Osteocyte (in vitro differentiated cells): ENCODE data around the gene EPHB2. TPM values are rescaled to one million over a fixed set of nuclear protein-coding genes. Genes with fewer than 3 reads are reported as not detected.

Experiments
- DNase-seq: peaks from one replicate; pipeline ENCODE4 v3.0.0; 2021; ENCODE audit warnings: mixed read lengths; ENCODE audit not compliant: unreplicated experiment; ENCODE audit errors: extremely low spot score
- H3K27ac Mint-ChIP-seq: one replicate; pipeline ENCODE4 v1.8.0; 2021; ENCODE audit warnings: mild to moderate bottlenecking, mixed read lengths; ENCODE audit not compliant: unreplicated experiment
- H3K27me3 Mint-ChIP-seq: one replicate; pipeline ENCODE4 v1.8.0; 2021; ENCODE audit warnings: mixed read lengths; ENCODE audit not compliant: unreplicated experiment
- H3K36me3 Mint-ChIP-seq: one replicate; pipeline ENCODE4 v1.8.0; 2021; ENCODE audit warnings: mixed read lengths; ENCODE audit not compliant: unreplicated experiment
- H3K4me1 Mint-ChIP-seq: one replicate; pipeline ENCODE4 v1.8.0; 2021; ENCODE audit warnings: mixed read lengths; ENCODE audit not compliant: unreplicated experiment
- H3K4me3 Mint-ChIP-seq: one replicate; pipeline ENCODE4 v1.8.0; 2021; ENCODE audit warnings: mild to moderate bottlenecking, moderate library complexity, mixed read lengths; ENCODE audit not compliant: unreplicated experiment
- H3K9me3 Mint-ChIP-seq: one replicate; pipeline ENCODE4 v1.8.0; 2021; ENCODE audit warnings: mixed read lengths; ENCODE audit not compliant: unreplicated experiment
- microRNA-seq: library from miRNA; unstranded; fragments of <30 nt; microRNA quantifications from one replicate; pipeline ENCODE4 v1.1.0, GENCODE V29; 2020; ENCODE audit not compliant: unreplicated experiment
- total RNA-seq: library from RNA; stranded (reverse); gene quantifications from 2 replicates; pipeline ENCODE4 v1.2.1, GENCODE V29; 2021
- TF ChIP-seq, protein P1 (sequence below): fragments of 200-600 bp; sonication (generic); IDR thresholded peaks from 2 replicates; pipeline ENCODE4 v1.5.0; 2021; ENCODE audit warnings: antibody characterized with exemption, mild to moderate bottlenecking, moderate library complexity

The EPHB2 gene
- total RNA-seq, 1 donor from 2014 or later, result 32.5 TPM

GRCh38 chr1:22963044-22963677 is 252.5 kb downstream of the EPHB2 start:
- no peak for DNase-seq
- peaks cover 14% of the 10 kb centered on the region for H3K9me3 Mint-ChIP-seq
- no peak overlapping the region for H3K4me3 Mint-ChIP-seq
- peaks cover 19% of the 10 kb centered on the region for H3K27me3 Mint-ChIP-seq
- no peak overlapping the region for H3K27ac Mint-ChIP-seq
- TF ChIP-seq, protein P1, sequence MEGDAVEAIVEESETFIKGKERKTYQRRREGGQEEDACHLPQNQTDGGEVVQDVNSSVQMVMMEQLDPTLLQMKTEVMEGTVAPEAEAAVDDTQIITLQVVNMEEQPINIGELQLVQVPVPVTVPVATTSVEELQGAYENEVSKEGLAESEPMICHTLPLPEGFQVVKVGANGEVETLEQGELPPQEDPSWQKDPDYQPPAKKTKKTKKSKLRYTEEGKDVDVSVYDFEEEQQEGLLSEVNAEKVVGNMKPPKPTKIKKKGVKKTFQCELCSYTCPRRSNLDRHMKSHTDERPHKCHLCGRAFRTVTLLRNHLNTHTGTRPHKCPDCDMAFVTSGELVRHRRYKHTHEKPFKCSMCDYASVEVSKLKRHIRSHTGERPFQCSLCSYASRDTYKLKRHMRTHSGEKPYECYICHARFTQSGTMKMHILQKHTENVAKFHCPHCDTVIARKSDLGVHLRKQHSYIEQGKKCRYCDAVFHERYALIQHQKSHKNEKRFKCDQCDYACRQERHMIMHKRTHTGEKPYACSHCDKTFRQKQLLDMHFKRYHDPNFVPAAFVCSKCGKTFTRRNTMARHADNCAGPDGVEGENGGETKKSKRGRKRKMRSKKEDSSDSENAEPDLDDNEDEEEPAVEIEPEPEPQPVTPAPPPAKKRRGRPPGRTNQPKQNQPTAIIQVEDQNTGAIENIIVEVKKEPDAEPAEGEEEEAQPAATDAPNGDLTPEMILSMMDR, result no peak
- peaks cover 4% of the 10 kb centered on the region for H3K36me3 Mint-ChIP-seq
- H3K4me1 Mint-ChIP-seq, result no peaks in the 10 kb centered on the region

DNA sequence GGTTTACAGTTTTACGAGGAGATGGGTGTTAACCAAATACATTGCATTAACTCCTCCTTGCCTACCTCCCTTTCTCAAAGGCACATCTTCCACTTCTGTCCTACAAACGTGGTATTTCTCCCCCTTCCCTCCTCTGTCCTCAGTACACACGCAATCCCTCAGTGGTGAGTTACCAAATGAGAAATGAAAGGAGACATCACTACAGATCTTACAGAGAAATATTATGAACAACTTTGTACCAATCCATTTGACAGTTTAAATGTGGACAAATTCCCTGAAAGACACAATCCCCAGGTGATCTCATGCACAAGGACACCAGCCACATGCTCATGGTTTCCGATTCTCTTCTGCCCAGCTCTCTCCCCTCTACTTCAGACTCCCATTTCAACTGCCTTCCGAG is 255.7 kb downstream of the EPHB2 start:
- Mint-ChIP-seq H3K9me3 (peaks cover 14% of the 10 kb centered on the region), H3K36me3 (peaks cover 4% of the 10 kb centered on the region), H3K4me1 (peaks cover 15% of the 10 kb centered on the region), H3K27me3 (peaks cover 24% of the 10 kb centered on the region), H3K4me3 (no peak overlapping the region), H3K27ac (no peak overlapping the region)
- no peak for DNase-seq
- TF ChIP-seq, protein P1, result no peak

- TF ChIP-seq, protein P1, result no peak
- Mint-ChIP-seq H3K4me3 (no peak overlapping the region), H3K27me3 (peaks cover 28% of the 10 kb centered on the region), H3K9me3 (peaks cover 14% of the 10 kb centered on the region), H3K4me1 (peaks cover 22% of the 10 kb centered on the region), H3K36me3 (peaks cover 4% of the 10 kb centered on the region), H3K27ac (no peak overlapping the region)
- no peak for DNase-seq
Observed at GRCh38 chr1:22967833-22968232, 257.2 kb downstream of the EPHB2 start.

DNA sequence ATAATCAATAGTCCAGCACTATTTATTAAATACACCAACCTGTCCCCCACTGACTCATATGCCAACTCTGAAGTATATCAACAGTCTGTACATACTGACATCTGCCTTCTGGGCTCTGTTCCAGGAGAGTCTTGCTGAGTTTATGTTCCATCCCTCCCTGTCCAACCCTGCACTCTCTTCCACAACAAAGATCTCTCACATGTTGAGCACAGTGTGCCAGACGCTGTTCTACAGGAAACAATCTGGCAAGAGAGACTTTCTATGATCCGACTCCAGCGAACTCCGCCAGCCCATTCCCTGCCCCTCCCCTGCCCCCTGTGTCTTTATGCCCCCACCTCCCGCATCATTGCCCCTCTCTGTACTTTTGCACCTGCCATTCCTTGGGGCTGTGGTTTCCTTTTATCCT is 258.7 kb downstream of the EPHB2 start:
- Mint-ChIP-seq H3K36me3 (peaks cover 4% of the 10 kb centered on the region), H3K27ac (peak overlapping the region; percentile 58), H3K4me1 (peaks cover 22% of the 10 kb centered on the region), H3K9me3 (peaks cover 14% of the 10 kb centered on the region), H3K4me3 (peak overlapping the region; percentile 1), H3K27me3 (peaks cover 25% of the 10 kb centered on the region)
- DNase-seq, result no peak
- TF ChIP-seq, protein P1, result no peak

DNA sequence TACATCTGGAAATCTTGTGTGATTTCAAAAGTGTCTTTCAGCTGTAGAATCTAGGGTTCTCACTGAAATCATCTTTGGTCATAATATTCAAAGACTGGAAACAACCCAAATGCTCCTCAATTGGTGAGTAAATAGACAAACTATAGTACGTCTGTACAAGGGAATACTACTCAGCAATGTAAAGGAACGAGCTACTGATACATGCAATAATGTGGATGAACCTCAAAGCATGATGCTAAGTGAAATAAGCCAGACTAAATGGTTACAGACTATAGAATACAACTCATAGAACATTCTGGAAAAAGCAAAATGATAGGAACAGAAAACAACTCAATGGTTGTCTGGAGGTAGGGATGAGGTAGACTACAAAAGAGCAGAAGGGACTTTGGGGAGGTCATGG is 259.5 kb downstream of the EPHB2 start:
- H3K4me1 Mint-ChIP-seq, result peaks cover 22% of the 10 kb centered on the region
- TF ChIP-seq, protein P1, result no peak

More for the DNA sequence above, 259.5 kb downstream of the EPHB2 start:
- Mint-ChIP-seq H3K9me3 (peaks cover 14% of the 10 kb centered on the region), H3K27me3 (peaks cover 25% of the 10 kb centered on the region), H3K36me3 (peaks cover 4% of the 10 kb centered on the region), H3K4me3 (no peak overlapping the region), H3K27ac (no peak overlapping the region)
- DNase-seq, result no peak

Small RNA genes within 50 kb of the gene (microRNA-seq; reads per million reads assigned to microRNA genes)
- gene MIR4253 (not detected), gene MIR4684 (not detected)

Other genes with a start within 250 kb of the EPHB2 start
- gene EPHA8, start 147.3 kb upstream of the EPHB2 start, total RNA-seq, result 0.51 and 0.55 TPM in 2 replicates
- gene C1QA, start 74.2 kb upstream of the EPHB2 start, total RNA-seq, result not detected in 2 replicates
- not detected in 2 replicates for gene C1QC, start 67.2 kb upstream of the EPHB2 start, total RNA-seq
- not detected in 2 replicates for gene C1QB, start 57.6 kb upstream of the EPHB2 start, total RNA-seq